HG03175 (cell line): ENCODE results near the gene HOXD11.

ENCODE experiments used
- ATAC-seq: cut with Tn5 transposase; IDR thresholded peaks from one replicate; pipeline ENCODE4 v1.9.1; 2021; ENCODE audit warnings: mild to moderate bottlenecking, moderate library complexity; ENCODE audit not compliant: unreplicated experiment

The HOXD11 gene

DNA sequence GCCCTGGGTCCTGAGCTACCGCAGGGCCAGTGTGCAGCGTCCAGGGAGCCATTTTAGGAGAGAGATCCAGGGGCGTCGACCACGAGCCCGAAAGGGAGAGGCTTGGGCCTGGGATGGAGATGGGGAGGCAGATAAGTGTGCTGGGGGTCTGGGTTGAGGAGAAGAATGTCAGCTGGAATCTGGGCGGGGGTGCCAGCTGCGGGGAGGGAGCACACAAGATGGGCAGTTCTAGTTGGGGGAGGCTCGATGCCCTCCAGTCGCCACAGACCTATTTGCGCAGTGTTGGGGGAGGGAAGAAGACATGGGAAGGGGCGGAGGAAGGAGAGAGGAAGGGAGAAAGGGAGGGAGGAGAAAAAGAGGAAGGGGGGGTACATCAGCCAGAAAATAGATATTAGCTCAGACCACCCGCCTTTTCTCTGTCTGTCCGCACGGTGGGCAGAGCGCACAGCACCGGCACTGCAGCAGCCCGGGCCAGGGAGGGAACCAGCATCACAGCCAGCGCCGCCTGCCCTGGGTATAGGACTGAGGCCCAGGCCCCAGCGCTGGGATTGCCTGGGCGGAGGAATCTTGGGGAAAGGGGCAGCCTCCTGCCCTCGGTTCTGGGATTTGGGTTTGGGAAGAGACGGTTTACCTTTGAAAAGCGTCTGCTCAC is 1.9 kb upstream of the HOXD11 start:
- ATAC-seq = no peak

DNA sequence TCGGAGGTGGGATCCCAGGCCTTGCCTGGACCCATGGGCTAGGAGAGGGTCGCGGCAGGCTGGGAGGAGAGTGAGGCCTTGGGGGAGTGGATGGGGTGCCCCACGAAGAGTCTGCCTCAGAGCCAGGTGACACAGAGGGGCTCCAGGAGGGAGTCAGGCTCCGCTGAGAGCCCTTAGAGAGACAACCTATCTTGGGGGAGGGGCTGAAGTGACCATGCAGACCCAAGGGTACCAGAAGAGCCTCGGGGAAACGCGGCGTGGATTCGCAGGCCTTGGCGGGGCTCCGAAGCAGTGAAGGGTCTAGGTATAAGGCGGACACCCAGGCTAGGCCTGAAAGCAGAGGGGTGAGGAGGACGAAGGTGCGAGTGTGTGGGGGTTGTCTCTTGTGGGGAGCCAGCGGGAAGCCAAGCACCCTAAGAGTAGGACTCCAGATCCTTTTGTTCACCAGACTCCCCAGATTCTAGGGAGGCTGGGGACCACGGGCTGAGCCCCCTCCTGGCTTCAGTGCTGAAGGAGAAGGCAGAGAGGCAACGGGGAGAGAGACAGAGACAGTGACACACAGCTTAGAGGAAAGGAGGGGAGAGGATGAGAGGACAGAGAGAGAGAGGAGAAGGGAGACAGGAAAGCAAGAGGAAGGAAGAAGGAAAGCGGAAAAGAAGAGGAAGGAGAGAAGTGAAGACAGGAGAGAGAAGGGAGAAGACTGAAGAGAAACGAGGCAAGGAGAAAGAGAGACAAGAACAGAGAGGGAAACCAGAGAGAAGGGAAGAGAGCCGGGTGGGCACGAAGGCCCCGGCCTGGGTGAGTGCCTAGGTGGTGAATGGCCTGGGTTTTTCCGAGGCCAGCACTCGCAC is 1.1 kb upstream of the HOXD11 start:
- ATAC-seq = no peak

DNA sequence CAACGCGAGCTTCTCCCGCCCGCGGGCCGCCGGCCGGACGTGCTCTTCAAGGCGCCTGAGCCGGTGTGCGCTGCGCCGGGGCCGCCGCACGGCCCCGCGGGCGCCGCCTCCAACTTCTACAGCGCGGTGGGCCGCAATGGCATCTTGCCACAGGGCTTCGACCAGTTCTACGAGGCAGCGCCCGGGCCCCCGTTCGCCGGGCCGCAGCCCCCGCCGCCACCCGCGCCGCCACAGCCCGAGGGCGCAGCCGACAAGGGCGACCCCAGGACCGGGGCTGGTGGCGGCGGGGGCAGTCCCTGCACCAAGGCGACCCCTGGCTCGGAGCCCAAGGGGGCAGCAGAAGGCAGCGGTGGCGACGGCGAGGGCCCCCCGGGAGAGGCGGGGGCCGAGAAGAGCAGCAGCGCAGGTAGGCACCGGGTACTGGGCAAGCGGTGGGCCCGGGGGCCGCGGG is 676 bp downstream of the HOXD11 start:
- ATAC-seq = no peak

DNA sequence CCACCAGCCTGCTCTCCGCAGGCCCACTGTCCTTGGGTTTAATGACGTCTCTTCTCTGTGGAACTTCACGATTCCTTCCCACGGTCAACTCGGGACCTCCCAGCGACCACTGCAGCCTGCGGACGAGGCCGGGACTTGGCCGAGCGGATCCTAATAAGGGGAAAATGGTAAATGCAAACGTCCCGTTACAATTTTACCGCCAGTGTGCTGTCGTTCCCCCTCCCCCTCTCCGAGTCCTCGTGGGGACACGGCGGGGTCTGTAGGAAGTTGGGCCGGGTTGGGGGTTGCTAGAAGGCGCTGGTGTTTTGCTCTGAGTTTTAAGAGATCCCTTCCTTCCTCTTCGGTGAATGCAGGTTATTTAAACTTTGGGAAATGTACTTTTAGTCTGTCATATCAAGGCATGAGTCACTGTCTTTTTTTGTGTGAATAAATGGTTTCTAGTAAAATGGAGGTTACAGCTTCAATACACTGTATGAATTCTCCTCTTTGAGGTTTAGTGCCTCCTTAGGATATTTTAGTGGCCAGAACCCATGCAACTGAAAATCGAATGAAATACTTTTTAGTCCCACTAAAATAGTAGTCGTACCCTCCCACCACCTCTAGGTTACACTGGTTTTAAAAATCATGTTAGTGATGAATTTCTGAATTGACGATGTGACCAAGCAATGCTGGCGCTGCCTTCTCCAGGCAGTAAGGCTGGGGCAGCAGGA is 2.3 kb downstream of the HOXD11 start:
- ATAC-seq = no peak

DNA sequence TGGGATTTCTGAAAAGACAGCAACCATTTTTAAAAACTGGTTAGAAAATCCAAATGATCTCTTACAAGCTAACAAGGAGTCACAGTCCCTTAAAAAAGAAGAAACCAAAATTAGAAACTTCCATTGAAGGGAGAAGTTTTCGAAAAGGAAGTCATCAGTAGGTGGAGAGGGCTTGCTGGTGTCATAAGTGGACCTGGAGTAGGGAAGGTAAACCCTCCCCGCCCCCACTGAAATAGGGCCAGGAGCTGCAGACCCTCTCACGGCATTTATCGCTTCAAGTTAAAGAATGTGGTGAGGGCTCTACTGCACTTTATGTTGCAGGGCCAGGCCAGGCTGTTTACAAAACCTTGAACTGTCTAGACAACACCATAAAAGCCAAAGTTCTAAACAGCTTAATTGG is 2.9 kb downstream of the HOXD11 start:
- ATAC-seq = no peak

DNA sequence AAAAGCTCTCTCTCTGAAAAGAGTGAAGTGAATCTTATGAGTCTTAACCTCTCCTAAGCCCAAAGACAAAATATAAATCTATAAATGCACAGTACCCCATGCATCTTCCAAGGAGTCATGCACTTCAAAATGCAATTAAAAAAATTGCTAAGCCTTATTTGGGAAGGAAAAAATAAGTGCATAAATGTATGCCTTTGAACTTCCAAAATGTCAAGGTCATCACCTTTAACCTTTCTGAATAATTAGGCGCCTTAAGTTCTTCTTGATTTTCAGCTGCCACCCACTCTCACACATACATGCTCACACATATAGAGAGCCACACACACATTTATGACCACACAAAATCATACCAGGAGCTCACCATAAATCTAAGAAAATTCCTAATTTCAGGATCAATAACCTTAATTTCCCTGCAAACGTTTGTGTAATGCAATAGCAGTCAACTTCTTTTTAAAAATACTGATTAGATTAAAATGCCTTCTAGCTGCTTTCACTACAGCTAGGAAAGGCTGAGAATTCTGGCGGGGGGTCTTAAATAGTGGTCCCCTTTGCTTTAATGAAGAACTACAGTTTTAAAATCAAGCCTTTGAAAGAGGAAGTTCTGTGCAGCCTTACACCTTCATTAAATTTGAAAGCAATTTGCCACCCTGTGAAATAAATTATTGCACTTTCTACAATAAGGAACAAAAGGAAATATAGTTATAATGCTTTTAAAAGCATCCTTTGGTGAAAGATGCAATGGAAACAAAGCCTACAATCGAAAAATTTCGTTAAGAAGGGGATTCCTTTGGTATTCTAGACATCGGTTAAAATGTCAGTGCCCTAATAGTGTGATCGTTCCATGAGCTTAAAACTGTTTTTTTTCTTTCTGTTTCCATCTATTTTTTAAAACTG is 3.6 kb downstream of the HOXD11 start:
- no peak for ATAC-seq

DNA sequence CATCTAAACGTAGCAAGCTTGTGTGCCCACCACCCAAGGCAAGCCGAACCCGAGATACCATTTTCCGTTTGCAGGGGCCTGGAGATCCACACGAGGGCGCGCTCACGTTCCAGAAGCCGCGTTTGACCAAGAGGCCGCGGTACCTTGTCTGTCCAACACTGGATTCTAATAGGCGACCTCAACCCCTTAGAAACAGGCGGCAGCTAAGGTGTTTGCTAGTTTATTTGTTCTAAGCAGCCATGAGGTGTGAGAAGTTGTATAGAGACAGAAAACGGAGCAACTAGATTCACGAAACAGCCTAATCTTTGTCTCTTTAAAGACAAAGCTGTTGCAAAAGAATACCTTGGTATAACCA is 4.2 kb downstream of the HOXD11 start:
- no peak for ATAC-seq

DNA sequence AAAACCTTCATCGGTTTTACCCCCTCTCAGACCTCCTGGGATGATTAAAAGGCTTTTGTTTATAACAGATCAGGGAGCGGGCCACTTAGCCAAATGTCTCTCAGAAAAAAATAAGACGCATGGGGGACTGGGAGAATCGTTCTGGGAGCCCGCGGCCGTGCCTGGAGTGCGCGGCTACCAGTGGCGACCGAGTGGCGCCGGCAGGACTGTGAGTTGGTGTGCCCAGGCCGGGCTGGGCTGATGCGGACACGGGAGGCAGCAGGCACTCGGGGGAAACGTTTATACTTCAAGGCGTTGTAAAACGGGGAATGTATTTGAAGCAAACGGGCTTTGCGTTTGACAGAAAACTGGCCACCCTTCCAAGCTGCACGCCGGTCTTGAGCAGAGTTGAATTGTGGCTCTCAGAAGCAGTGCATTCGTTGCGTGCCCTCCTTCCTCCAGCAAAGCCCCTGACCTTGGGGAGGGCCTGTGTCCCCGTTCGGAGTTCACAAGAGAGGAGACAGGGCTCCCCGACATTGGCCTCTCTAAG is 4.8 kb downstream of the HOXD11 start:
- no peak for ATAC-seq

DNA sequence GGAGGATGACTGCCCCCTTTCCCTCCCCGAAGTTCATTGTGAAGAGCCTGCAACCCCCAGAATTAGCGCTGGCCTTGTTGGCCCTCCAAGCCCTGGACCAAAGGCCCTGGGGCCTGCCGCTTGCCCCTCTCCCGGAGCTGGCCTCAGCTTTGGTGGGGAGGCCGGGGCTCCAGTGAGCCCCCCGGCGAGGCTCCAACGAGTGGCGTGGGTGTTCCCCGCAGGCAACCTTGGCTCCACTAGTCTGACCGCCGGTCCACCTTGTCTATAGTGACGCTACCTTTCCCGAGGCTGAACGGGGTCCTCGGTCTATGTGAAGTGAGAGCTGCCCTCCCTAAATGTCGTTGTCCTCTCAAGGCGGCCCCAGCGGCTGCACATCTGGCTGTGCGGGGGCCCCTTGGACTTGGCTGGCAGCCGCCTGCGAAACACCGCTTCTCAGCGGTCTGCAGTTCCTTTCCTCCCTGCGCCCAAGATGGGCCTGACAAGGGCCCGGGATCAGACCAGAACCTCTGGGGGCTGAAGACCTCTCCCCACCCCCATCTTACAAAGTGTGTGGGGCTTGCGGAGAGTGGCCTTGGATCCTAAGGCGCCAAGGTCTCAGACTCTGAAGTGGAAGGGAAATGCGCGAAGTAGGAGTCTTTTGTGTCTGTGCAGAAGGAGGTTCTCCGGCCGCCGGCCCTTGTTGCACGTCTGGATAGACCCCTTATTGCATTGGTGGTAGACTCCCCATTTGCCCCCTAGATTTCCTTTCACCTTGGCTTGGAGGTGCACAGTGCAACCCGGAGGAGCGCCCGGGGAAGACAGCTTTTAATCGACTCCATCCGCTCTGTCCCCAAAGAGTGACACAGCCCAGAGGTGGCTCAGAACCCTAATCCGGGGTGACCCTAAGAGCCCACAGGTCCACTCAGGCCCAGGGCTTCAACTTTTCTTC is 5.6 kb downstream of the HOXD11 start:
- ATAC-seq = no peak

DNA sequence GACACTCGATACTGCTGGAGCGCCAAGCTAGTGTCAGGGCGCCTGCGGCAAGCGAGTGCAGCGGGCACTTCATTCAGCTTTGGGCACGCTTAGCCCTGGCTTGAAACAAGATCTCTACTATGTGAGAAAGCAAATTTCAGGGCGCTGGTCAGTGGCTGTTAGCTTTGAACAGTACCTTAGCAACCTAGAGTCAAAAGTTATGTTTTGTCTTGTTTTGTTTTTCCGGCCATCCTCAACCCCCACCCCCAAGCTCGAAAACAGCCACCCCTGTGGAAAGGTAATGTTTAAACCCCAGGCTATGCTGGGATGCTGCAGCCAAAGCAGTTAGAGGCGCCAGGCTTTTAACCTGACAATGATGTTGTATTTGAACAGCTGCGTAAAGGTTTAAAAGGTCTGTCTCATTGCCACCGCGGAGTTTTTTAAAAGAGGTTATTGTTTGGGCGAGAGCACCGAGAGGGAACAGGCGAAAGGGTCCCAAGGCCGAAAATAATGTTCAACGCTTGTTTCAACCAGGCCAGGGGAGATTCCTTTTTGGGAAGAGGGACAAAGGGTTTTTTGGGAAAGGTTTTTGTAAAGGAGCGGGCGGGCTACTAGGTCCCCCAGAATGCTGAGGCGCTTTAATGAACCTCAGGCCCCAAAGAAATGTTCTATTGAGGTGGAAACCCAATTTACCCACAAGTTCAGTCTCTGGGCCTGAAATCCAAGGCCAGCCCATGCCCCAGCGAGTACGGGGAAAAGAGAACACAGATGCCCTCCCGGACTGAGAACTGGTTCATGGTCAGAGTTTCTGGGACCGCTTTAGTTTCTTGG is 7.2 kb downstream of the HOXD11 start:
- no peak for ATAC-seq

DNA sequence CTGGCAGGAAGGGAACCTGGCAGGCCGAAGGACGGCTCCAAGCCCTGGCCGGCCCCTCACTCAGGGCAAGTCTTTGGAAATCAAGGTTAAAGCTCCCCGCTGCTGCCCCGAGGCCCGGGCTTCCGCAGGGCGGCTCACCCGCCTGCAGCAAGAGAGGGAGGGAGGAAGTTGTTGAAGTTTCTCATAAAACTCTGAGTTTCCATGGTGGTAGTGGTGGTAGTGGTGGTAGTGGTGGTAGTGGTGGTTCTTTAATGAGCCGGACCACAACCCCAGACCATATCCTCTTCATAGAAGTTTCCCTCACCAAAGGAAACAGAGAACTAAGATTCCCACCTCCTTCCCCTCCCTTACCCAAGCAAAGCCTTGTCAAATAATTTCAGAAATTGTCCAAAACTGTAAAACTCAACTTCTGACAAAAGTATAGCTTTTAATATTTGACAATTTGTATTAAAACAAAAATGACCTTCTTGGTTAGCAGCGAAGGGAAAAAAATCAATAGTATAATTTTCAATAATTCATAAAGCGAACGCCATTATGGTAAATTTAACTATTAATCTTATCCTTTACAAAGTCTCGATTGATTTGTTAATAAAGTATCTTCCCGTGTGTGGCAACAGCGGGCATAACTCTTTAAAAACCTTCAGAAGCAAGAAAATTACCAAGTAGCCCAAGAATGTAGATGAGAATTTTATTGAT is 8.0 kb downstream of the HOXD11 start:
- ATAC-seq = no peak

DNA sequence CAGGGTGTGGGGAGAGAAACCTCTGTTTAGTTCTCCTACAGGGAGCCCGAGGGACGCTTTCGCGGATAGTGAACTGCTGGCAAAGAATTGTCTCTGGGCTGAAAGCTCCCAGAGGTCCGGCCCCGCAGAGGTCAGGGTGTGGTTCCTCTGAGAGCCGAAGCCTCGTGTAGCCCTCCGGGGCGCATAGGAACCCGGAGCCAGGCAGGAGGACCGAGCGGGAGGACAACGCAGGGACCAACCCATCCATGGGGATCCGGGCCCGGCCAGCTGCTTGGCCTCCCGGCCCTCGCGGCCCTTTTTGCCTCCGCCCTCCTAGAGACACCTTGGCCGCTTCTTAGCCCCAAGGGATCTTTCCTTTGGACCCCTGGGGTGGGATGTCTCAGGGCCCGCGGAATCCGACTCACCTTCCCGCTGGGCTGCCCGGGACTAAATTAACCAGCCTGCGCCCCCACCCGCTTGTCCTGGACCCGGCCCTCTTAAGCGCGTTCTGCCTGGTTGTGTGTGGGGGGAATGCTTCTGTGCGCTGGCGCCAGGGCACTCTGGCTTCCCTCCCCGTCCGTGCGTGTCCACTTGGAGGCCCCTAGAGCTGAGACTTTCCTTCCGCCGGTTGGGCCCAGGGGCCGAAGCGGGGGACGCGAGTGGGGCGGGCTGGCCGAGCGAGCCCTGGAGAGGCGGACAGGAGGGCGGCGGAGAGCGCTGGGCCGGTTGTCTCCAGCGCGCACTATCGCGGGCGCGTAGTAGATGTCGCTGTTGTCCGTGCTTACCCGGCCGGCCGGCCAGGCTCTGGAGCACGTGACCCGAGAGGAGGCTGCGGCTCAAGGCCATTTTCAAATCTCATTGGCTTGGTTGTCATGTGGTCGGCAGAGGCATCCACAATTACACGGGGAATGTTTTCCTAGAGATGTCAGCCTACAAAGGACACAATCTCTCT is 9.1 kb downstream of the HOXD11 start, which contains the start of gene HOXD10:
Gene HOXD10 (plus strand): TSS at position 896 of the 931 bp plus-strand sequence. CDS start 56 bp downstream, outside the sequence.
- ATAC-seq = no peak

DNA sequence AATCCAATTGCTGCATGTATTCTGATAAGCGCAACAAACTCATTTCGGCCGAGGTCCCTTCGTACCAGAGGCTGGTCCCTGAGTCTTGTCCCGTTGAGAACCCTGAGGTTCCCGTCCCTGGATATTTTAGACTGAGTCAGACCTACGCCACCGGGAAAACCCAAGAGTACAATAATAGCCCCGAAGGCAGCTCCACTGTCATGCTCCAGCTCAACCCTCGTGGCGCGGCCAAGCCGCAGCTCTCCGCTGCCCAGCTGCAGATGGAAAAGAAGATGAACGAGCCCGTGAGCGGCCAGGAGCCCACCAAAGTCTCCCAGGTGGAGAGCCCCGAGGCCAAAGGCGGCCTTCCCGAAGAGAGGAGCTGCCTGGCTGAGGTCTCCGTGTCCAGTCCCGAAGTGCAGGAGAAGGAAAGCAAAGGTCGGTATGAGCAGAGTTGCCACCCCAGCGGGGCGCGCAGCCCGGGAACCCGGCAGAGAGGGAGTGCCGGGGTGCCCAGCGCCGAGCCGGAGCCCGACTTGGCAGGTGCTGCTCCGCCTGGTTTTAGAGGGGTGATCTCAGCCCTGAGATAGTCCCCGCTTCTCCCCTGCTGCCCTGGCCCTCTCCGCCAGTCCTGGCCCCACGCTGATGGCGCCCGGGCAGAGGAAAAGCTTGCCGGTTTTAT is 10.2 kb downstream of the HOXD11 start:
- ATAC-seq = no peak

DNA sequence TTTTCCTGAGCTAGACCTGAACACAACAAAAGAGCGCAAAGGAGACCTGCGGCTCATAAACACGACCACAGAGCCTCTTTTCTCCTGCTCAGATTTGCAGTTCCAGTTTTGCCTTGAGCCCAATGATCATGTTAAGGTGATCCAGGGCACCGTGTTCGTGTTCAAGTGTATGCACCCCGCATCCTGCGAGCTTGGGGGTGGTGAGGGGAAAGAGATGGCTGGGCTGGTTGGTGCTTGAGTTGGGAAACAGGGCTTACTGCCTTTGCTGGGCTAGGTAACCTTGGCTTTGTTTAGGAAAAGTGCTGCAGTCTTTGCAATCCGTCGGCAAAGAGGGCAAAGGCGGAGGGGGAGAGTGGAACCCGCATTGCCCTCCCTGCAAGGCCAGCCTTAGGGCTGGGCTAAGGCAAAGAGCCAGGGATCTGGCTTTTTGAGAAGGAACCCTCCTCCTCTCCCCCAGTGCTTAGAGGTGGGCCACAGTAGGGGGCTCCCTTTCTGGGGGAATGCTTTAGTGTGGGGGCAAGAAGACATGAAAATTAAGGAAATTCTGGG is 10.8 kb downstream of the HOXD11 start:
- no peak for ATAC-seq

DNA sequence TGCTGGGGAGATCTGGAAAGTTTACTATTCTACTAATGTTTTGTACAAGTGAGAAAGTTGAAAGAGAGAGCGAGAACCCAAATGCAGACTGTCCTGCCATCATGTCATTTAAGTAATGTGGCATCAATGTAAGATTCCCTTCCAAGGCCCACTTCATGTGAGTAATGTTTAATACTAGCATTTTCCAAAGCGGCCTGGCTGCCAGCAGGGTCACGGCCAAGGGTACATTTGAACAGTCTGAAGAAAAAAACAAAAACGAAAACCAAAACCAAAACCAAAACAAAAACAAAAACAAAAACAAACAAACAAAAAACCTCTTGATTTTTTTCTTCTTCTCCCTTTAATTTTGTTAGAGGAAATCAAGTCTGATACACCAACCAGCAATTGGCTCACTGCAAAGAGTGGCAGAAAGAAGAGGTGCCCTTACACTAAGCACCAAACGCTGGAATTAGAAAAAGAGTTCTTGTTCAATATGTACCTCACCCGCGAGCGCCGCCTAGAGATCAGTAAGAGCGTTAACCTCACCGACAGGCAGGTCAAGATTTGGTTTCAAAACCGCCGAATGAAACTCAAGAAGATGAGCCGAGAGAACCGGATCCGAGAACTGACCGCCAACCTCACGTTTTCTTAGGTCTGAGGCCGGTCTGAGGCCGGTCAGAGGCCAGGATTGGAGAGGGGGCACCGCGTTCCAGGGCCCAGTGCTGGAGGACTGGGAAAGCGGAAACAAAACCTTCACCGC is 11.7 kb downstream of the HOXD11 start:
- ATAC-seq = no peak
